Loucy (cell line): Measurements from ENCODE around the gene BMF.
A peak's percentile ranks its signal among the peaks of the same experiment; 100 is the strongest.

Experiments used
- H2AFZ ChIP-seq: fragments of 200-600 bp; sonication (generic); 2 replicates; pipeline ENCODE4 v1.6.0; 2016; ENCODE audit warnings: antibody characterized with exemption, mild to moderate bottlenecking, low read length, moderate library complexity
- H3F3A ChIP-seq: fragments of 200-600 bp; 2 replicates; pipeline ENCODE4 v1.6.0; 2016; ENCODE audit warnings: antibody characterized with exemption, low read depth, mild to moderate bottlenecking
- H3K27me3 ChIP-seq: fragments of 200-600 bp; sonication (generic); 2 replicates; pipeline ENCODE4 v1.6.1; 2014; ENCODE audit warnings: low read length, mild to moderate bottlenecking; ENCODE audit not compliant: insufficient read depth, poor library complexity, severe bottlenecking
- H3K36me3 ChIP-seq: fragments of 200-600 bp; sonication (generic); 2 replicates; pipeline ENCODE4 v1.6.1; 2016; ENCODE audit warnings: low read length; ENCODE audit not compliant: insufficient read depth
- H3K4me1 ChIP-seq: fragments of 200-600 bp; sonication (generic); 2 replicates; pipeline ENCODE4 v1.5.1; 2014; ENCODE audit warnings: low read length, mild to moderate bottlenecking; ENCODE audit not compliant: insufficient read depth, poor library complexity, severe bottlenecking
- H3K4me2 ChIP-seq: fragments of 200-600 bp; sonication (generic); 2 replicates; pipeline ENCODE4 v1.6.0; 2014; ENCODE audit warnings: antibody characterized with exemption, low read length, low read depth, mild to moderate bottlenecking; ENCODE audit not compliant: poor library complexity, severe bottlenecking
- H3K4me3 ChIP-seq: fragments of 200-600 bp; sonication (generic); 2 replicates; pipeline ENCODE4 v1.5.1; 2014; ENCODE audit warnings: low read length, mild to moderate bottlenecking, mixed read lengths; ENCODE audit not compliant: poor library complexity, severe bottlenecking
- H3K79me2 ChIP-seq: fragments of 200-600 bp; sonication (generic); 2 replicates; pipeline ENCODE4 v1.6.1; 2014; ENCODE audit warnings: low read length; ENCODE audit not compliant: insufficient read depth
- H3K9ac ChIP-seq: fragments of 200-600 bp; sonication (generic); 2 replicates; pipeline ENCODE4 v1.6.0; 2014; ENCODE audit warnings: mild to moderate bottlenecking, low read depth, low read length, moderate library complexity; ENCODE audit not compliant: poor library complexity, severe bottlenecking
- H3K9me2 ChIP-seq: fragments of 200-600 bp; sonication (generic); replicated peaks from 2 replicates; pipeline ENCODE4 v1.6.1; 2016; ENCODE audit warnings: low read depth, low read length, mixed read lengths
- H3K9me3 ChIP-seq: fragments of 200-600 bp; sonication (generic); 2 replicates; pipeline ENCODE4 v1.6.1; 2014; ENCODE audit warnings: mild to moderate bottlenecking, antibody characterized with exemption, low read length, low read depth; ENCODE audit not compliant: insufficient read depth
- H4K20me1 ChIP-seq: fragments of 200-600 bp; sonication (generic); 2 replicates; pipeline ENCODE4 v1.6.0; 2014; ENCODE audit warnings: antibody characterized with exemption, low read length, mild to moderate bottlenecking; ENCODE audit not compliant: insufficient read depth, poor library complexity, severe bottlenecking
- EZH2phosphoT487 ChIP-seq: fragments of 200-600 bp; IDR thresholded peaks from 2 replicates; pipeline ENCODE4 v1.6.1; 2018; ENCODE audit warnings: antibody characterized with exemption, mild to moderate bottlenecking, moderate library complexity, borderline replicate concordance
- TF ChIP-seq, protein P1 (sequence below): fragments of 200-600 bp; sonication (generic); conservative IDR thresholded peaks from 2 replicates; pipeline ENCODE4 v1.5.1; 2014; ENCODE audit warnings: mild to moderate bottlenecking, antibody characterized with exemption, low read length

The BMF gene

GRCh38 chr15:40040770-40041169 lies 67.9 kb downstream of the BMF start:
- peaks cover 36% of the 10 kb centered on the region for H3K4me1 ChIP-seq

GRCh38 chr15:40040293-40040635 lies 68.4 kb downstream of the BMF start:
- Histone ChIP-seq H3K9me2 (no peaks in the 10 kb centered on the region), H2AFZ (no peak overlapping the region), H3K4me1 (peaks cover 31% of the 10 kb centered on the region), H3F3A (no peaks in the 10 kb centered on the region), H4K20me1 (peaks cover 26% of the 10 kb centered on the region), H3K27me3 (no peaks in the 10 kb centered on the region), H3K9me3 (no peaks in the 10 kb centered on the region), H3K9ac (peak overlapping the region; percentile 86), H3K4me3 (peak overlapping the region; percentile 95), H3K36me3 (peaks cover 16% of the 10 kb centered on the region; the same call in 1 of the 2 replicates), H3K79me2 (peaks cover 44% of the 10 kb centered on the region), H3K4me2 (peak overlapping the region; percentile 90)
- TF ChIP-seq, protein P1, sequence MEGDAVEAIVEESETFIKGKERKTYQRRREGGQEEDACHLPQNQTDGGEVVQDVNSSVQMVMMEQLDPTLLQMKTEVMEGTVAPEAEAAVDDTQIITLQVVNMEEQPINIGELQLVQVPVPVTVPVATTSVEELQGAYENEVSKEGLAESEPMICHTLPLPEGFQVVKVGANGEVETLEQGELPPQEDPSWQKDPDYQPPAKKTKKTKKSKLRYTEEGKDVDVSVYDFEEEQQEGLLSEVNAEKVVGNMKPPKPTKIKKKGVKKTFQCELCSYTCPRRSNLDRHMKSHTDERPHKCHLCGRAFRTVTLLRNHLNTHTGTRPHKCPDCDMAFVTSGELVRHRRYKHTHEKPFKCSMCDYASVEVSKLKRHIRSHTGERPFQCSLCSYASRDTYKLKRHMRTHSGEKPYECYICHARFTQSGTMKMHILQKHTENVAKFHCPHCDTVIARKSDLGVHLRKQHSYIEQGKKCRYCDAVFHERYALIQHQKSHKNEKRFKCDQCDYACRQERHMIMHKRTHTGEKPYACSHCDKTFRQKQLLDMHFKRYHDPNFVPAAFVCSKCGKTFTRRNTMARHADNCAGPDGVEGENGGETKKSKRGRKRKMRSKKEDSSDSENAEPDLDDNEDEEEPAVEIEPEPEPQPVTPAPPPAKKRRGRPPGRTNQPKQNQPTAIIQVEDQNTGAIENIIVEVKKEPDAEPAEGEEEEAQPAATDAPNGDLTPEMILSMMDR: no peak
- TF ChIP-seq EZH2phosphoT487: no peak

More at GRCh38 chr15:40040770-40041169, 67.9 kb downstream of the BMF start:
- H3K9ac ChIP-seq: peak overlapping the region; percentile 86
- H3K9me3 ChIP-seq: no peaks in the 10 kb centered on the region
- H3K36me3 ChIP-seq: peaks cover 11% of the 10 kb centered on the region; the same call in 1 of the 2 replicates
- peaks cover 24% of the 10 kb centered on the region for H4K20me1 ChIP-seq
- H3K4me2 ChIP-seq: peak overlapping the region; percentile 90
- no peaks in the 10 kb centered on the region for H3F3A ChIP-seq
- peak overlapping the region; percentile 95 for H3K4me3 ChIP-seq
- no peaks in the 10 kb centered on the region for H3K27me3 ChIP-seq
- H2AFZ ChIP-seq: no peak overlapping the region
- no peak for TF ChIP-seq EZH2phosphoT487
- TF ChIP-seq, protein P1: no peak
- H3K9me2 ChIP-seq: no peaks in the 10 kb centered on the region
- peaks cover 44% of the 10 kb centered on the region for H3K79me2 ChIP-seq

- Histone ChIP-seq H3K4me1 (peaks cover 24% of the 10 kb centered on the region), H3F3A (no peaks in the 10 kb centered on the region), H4K20me1 (peaks cover 26% of the 10 kb centered on the region), H3K27me3 (no peaks in the 10 kb centered on the region), H3K9ac (peak within 1 kb of the TSS; percentile 86), H3K4me2 (peak within 1 kb of the TSS; percentile 90), H3K9me3 (no peaks in the 10 kb centered on the region), H3K79me2 (peaks cover 44% of the 10 kb centered on the region), H3K9me2 (no peaks in the 10 kb centered on the region), H3K4me3 (peak within 1 kb of the TSS; percentile 95), H3K36me3 (peaks cover 28% of the 10 kb centered on the region), H2AFZ (peak within 1 kb of the TSS; percentile 99)
- TF ChIP-seq EZH2phosphoT487: no peak
- TF ChIP-seq, protein P1: no peak
These were observed 69.8 kb downstream of the BMF start, which contains the start of gene SRP14 for GRCh38 chr15:40038638-40039543. SRP14 (minus strand) TSS chr15:40039181; CDS start chr15:40039116, 65 bp downstream.
